GM12878 (cell line): ENCODE results near the gene ZNF616. TPM values are rescaled to one million over a fixed set of nuclear protein-coding genes. Genes with fewer than 3 reads are reported as not detected.

Experiments
- ATF3 ChIP-seq: IDR thresholded peaks from 2 replicates; pipeline ENCODE4 v1.6.1; 2011; ENCODE audit warnings: low read depth, mild to moderate bottlenecking, low read length, moderate library complexity, borderline replicate concordance; ENCODE audit errors: extremely low read depth
- BACH1 ChIP-seq: fragments of 450-650 bp; IDR thresholded peaks from 2 replicates; pipeline ENCODE4 v1.6.1; 2017; ENCODE audit warnings: mild to moderate bottlenecking, borderline replicate concordance
- BRCA1 ChIP-seq: IDR thresholded peaks from 2 replicates; pipeline ENCODE4 v1.6.1; 2011; ENCODE audit warnings: low read depth, low read length, improper control_type of control experiment
- E2F8 ChIP-seq: fragments of 450-650 bp; IDR thresholded peaks from 2 replicates; pipeline ENCODE4 v1.6.1; 2018; ENCODE audit warnings: mild to moderate bottlenecking, low read depth, moderate library complexity; ENCODE audit not compliant: partially characterized antibody
- EED ChIP-seq: sonication (generic); IDR thresholded peaks from 2 replicates; pipeline ENCODE4 v1.6.1; 2016; ENCODE audit warnings: antibody characterized with exemption, low read depth
- ETV6 ChIP-seq, 2 experiments: fragments of 450-650 bp in 1 of 2; IDR thresholded peaks in 1 of 2; conservative IDR thresholded peaks in 1 of 2; 2 replicates each; pipeline ENCODE4 v1.6.1; 2014; ENCODE audit warnings: antibody characterized with exemption in 1 of 2, borderline replicate concordance in 1 of 2, low read depth in 1 of 2, mild to moderate bottlenecking in 1 of 2, moderate library complexity in 1 of 2
- FOS ChIP-seq: IDR thresholded peaks from 3 replicates; pipeline ENCODE4 v1.6.1; 2011; ENCODE audit warnings: borderline replicate concordance; ENCODE audit not compliant: insufficient read length; ENCODE audit errors: extremely low read depth
- GATAD2B ChIP-seq: fragments of 450-650 bp; conservative IDR thresholded peaks from 2 replicates; pipeline ENCODE4 v1.6.1; 2017; ENCODE audit warnings: low read depth, mild to moderate bottlenecking, moderate library complexity
- MYC ChIP-seq: IDR thresholded peaks from 2 replicates; pipeline ENCODE4 v1.6.1; 2011; ENCODE audit warnings: mild to moderate bottlenecking, low read length, moderate library complexity, inconsistent platforms; ENCODE audit not compliant: insufficient read depth, insufficient replicate concordance, insufficient read length, severe bottlenecking
- NBN ChIP-seq: fragments of 450-650 bp; IDR thresholded peaks from 2 replicates; pipeline ENCODE4 v1.6.1; 2016
- NFYA ChIP-seq: IDR thresholded peaks from 2 replicates; pipeline ENCODE4 v1.6.1; 2011; ENCODE audit warnings: low read depth, mild to moderate bottlenecking, low read length, improper control_type of control experiment, borderline replicate concordance
- PAX8 ChIP-seq: fragments of 450-650 bp; IDR thresholded peaks from 2 replicates; pipeline ENCODE4 v1.6.1; 2017; ENCODE audit warnings: mild to moderate bottlenecking, moderate library complexity
- RAD21 ChIP-seq: IDR thresholded peaks from 2 replicates; pipeline ENCODE4 v1.6.1; 2011; ENCODE audit warnings: mild to moderate bottlenecking, low read depth, low read length, moderate library complexity; ENCODE audit not compliant: insufficient read depth
- SMARCA5 ChIP-seq: fragments of 450-650 bp; IDR thresholded peaks from 2 replicates; pipeline ENCODE4 v1.6.1; 2017; ENCODE audit warnings: mild to moderate bottlenecking
- WRNIP1 ChIP-seq: IDR thresholded peaks from 2 replicates; pipeline ENCODE4 v1.6.1; 2011; ENCODE audit warnings: low read depth, low read length, improper control_type of control experiment, borderline replicate concordance
- YBX1 ChIP-seq: fragments of 450-650 bp; IDR thresholded peaks from 2 replicates; pipeline ENCODE4 v1.6.1; 2016; ENCODE audit warnings: antibody characterized with exemption
- ZBTB33 ChIP-seq: fragments of 450-650 bp; IDR thresholded peaks from 2 replicates; pipeline ENCODE4 v1.6.1; 2017; ENCODE audit warnings: mild to moderate bottlenecking
- ZNF592 ChIP-seq: fragments of 450-650 bp; IDR thresholded peaks from 2 replicates; pipeline ENCODE4 v1.6.1; 2017; ENCODE audit warnings: mild to moderate bottlenecking, moderate library complexity
- polyA plus RNA-seq, 11 experiments: library from polyadenylated mRNA; depleted of rRNA in 4 of 11; unstranded in 6 of 11; stranded (reverse) in 5 of 11; fragments of >200 nt; fragmentation: Nextera tagmentation in 4 of 11; fragmentation: Illumina TruSeq in 1 of 11; extraction: Ambion mirVana in 4 of 11; extraction: Trizol in 1 of 11; gene quantifications; 1 replicate in 1 of 11; 2 replicates in 10 of 11; pipeline versions ENCODE4 v1.2.1 to v1.2.3, GENCODE V29; 2011 to 2016; ENCODE audit warnings: inconsistent platforms in 2 of 11, missing spikeins in 2 of 11, low read depth in 1 of 11
- total RNA-seq, 4 experiments: library from RNA; depleted of rRNA in 3 of 4; stranded (reverse); fragments of >200 nt in 3 of 4; fragmentation: Illumina TruSeq in 1 of 4; extraction: Trizol in 1 of 4; gene quantifications; 2 replicates each; pipeline versions ENCODE4 v1.2.1 to v1.2.3, GENCODE V29; 2013 to 2021

ZNF616 gene
- total and polyA plus RNA-seq, 10 of the 15 experiments (the other 5 are each of a cell fraction or from before 2014, with no cell fraction given): 1.1 to 5.9 (median 3.8) TPM

- TF ChIP-seq E2F8: no peak
- TF ChIP-seq ATF3: no peak
- no peak for TF ChIP-seq FOS
- TF ChIP-seq BACH1: no peak
- no peak for TF ChIP-seq YBX1
- no peak for TF ChIP-seq RAD21
- no peak for TF ChIP-seq SMARCA5
- TF ChIP-seq PAX8: no peak
- TF ChIP-seq ZNF592: no peak
- no peak for TF ChIP-seq ZBTB33
- peak in 1 of 2 experiments; percentile 70; a peak in 2 of 4 replicates for TF ChIP-seq ETV6 (conservative IDR thresholded peaks at IDR 0.05 in 1 of 2, IDR thresholded peaks at IDR 0.05 in 1 of 2; ENCODE audit: borderline replicate concordance in 1 of 2, low read depth in 1 of 2)
- TF ChIP-seq NFYA: no peak
- TF ChIP-seq BRCA1: no peak
- TF ChIP-seq NBN: no peak
- 0 out of 2 replicates have a peak, but pooled peaks have one; percentile 25 for TF ChIP-seq GATAD2B
- TF ChIP-seq WRNIP1: no peak
- peak; percentile 0; the same call in 1 of the 2 replicates for TF ChIP-seq EED
- no peak for TF ChIP-seq MYC
These were observed 44.3 kb downstream of the ZNF616 start, which contains the start of gene ZNF841 (continued) for GRCh38 chr19:52095172-52096014.
